NT2/D1 (cell line): ENCODE measurements around the gene SSMEM1.

Experiments
- DNase-seq: peaks from one replicate; pipeline ENCODE4 v3.0.0-alpha.2; 2011; ENCODE audit warnings: low read depth, low spot score
- H3K27me3 ChIP-seq: 2 replicates; pipeline ENCODE4 v1.6.0; 2011; ENCODE audit warnings: mild to moderate bottlenecking; ENCODE audit not compliant: insufficient read length, insufficient read depth
- H3K36me3 ChIP-seq: 2 replicates; pipeline ENCODE4 v1.6.1; 2011; ENCODE audit warnings: mild to moderate bottlenecking, low read length, mixed read lengths; ENCODE audit not compliant: insufficient read depth, insufficient read length
- H3K4me1 ChIP-seq: 2 replicates; pipeline ENCODE4 v1.5.1; 2011; ENCODE audit not compliant: insufficient read depth, insufficient read length
- H3K4me3 ChIP-seq: 2 replicates; pipeline ENCODE4 v1.5.1; 2011; ENCODE audit warnings: low read depth; ENCODE audit not compliant: insufficient read length
- H3K9ac ChIP-seq: 2 replicates; pipeline ENCODE4 v1.6.0; 2011; ENCODE audit warnings: low read depth; ENCODE audit not compliant: insufficient read length
- H3K9me3 ChIP-seq: 2 replicates; pipeline ENCODE4 v1.5.1; 2011; ENCODE audit warnings: mild to moderate bottlenecking, low read length; ENCODE audit not compliant: insufficient read depth
- SUZ12 ChIP-seq: IDR thresholded peaks from 2 replicates; pipeline ENCODE4 v1.6.1; 2011; ENCODE audit not compliant: insufficient read length, insufficient read depth; ENCODE audit errors: extremely low read depth
- YY1 ChIP-seq: IDR thresholded peaks from 2 replicates; pipeline ENCODE4 v1.6.1; 2011; ENCODE audit not compliant: insufficient read length, insufficient read depth
- ZNF274 ChIP-seq: IDR thresholded peaks from 2 replicates; pipeline ENCODE4 v1.6.1; 2011; ENCODE audit warnings: mild to moderate bottlenecking, low read depth, low read length

Gene SSMEM1, protein sequence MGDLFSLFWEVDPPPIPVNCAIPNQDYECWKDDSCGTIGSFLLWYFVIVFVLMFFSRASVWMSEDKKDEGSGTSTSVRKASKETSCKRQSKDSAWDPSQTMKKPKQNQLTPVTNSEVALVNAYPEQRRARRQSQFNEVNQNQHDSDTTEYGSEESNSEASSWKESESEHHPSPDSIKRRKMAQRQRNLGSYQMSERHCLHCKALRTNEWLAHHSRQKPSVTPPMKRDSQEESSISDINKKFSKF

DNA sequence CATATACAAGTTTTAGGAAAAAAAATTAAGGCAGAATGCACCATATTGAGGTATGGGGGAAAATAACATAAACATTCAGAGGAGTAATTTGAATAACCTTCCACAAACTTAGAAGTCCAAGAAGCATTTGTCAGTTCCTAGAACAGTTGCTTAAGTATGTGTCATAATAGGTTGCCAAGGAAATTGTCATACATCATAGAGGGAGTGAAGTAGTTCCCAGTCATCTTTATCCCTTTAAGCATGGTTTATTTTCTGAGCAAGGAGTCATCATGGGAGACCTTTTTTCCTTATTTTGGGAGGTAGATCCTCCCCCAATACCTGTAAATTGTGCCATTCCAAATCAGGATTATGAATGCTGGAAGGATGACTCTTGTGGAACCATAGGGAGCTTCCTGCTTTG, at the start of gene SSMEM1:
Gene SSMEM1 (plus strand): TSS at position 219 of the 400 bp plus-strand sequence. CDS start 51 bp downstream, at position 270.
- Histone ChIP-seq H3K4me3 (no peak within 1 kb of the TSS), H3K36me3 (peaks cover 14% of the 10 kb centered on the region), H3K9ac (no peak within 1 kb of the TSS), H3K9me3 (no peaks in the 10 kb centered on the region), H3K27me3 (no peaks in the 10 kb centered on the region), H3K4me1 (no peaks in the 10 kb centered on the region)
- DNase-seq = no peak
- TF ChIP-seq YY1 = no peak
- no peak for TF ChIP-seq SUZ12
- TF ChIP-seq ZNF274 = no peak

DNA sequence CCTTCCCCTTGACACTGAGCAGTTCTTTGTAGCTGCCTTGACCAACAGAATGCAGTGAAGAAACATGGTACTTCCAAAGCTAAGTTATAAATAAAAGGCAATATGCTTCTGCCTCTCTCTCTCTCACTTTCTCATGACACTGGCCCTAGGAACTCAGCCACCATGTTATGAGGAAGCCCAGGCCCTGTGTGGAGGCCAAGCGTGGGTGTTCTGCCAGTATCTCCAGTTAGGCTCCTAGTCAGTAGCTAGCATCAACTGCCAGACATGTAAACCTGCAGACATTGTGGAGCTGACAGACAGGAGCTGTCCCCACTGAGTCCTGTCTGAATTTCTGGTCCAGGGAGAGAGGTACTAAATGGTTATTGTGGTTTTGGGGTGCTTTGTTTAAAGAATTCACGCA, 47.6 kb upstream of the SSMEM1 start:
- Histone ChIP-seq H3K27me3 (no peaks in the 10 kb centered on the region), H3K4me3 (no peak overlapping the region), H3K9ac (no peak overlapping the region), H3K36me3 (peaks cover 41% of the 10 kb centered on the region), H3K9me3 (no peaks in the 10 kb centered on the region), H3K4me1 (no peaks in the 10 kb centered on the region)
- no peak for TF ChIP-seq SUZ12
- TF ChIP-seq YY1 = no peak
- no peak for TF ChIP-seq ZNF274
- no peak for DNase-seq

DNA sequence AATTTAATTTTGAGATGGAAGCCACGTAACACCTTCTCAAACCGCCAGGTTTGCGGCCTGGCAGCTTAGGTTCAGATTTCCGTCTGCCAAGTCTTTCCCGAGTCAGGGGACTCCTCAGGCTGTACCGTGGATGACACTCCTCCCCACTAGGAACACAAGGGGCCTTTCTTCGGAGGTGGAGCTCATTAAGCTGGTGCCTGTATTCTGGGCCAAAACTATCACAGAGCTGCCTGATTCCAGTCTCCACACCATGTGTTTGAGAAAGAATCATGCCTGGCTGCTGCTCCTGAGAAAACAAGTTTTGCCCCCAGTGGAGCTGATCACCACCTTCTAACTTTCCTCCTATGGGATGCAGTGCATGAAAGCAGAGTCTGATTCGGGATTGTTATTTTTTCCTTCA, 47.2 kb upstream of the SSMEM1 start:
- H3K27me3 ChIP-seq = no peaks in the 10 kb centered on the region
- H3K9me3 ChIP-seq = no peaks in the 10 kb centered on the region
- TF ChIP-seq SUZ12 (no peak), YY1 (no peak), ZNF274 (no peak)
- H3K4me3 ChIP-seq = no peak overlapping the region
- H3K36me3 ChIP-seq = peaks cover 45% of the 10 kb centered on the region
- DNase-seq = no peak
- no peaks in the 10 kb centered on the region for H3K4me1 ChIP-seq
- no peak overlapping the region for H3K9ac ChIP-seq

DNA sequence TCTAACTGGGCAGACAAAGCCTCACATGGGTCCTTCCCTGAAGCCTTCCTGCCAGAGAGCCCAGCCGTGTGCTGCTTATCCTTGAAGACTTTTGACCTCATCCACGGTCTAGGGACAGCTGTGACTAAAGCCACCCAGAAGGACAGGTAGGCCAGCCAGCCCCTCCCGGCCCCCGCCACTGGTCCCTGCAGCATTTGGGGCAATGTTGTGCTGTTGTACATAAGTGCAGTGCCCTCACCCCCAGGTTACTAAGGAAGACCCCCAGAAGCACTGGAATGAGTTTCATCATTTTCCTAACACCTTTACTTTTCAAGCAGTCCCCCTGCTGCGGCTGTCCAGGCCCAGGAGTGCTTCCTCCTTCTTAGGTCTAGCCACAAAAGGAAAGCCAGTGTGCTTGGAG, 45.5 kb upstream of the SSMEM1 start:
- H3K9me3 ChIP-seq = no peaks in the 10 kb centered on the region
- H3K4me1 ChIP-seq = no peaks in the 10 kb centered on the region
- DNase-seq = no peak
- H3K4me3 ChIP-seq = no peak overlapping the region
- H3K36me3 ChIP-seq = peaks cover 51% of the 10 kb centered on the region
- H3K9ac ChIP-seq = no peak overlapping the region
- TF ChIP-seq SUZ12 (no peak), YY1 (no peak), ZNF274 (no peak)
- H3K27me3 ChIP-seq = no peaks in the 10 kb centered on the region

DNA sequence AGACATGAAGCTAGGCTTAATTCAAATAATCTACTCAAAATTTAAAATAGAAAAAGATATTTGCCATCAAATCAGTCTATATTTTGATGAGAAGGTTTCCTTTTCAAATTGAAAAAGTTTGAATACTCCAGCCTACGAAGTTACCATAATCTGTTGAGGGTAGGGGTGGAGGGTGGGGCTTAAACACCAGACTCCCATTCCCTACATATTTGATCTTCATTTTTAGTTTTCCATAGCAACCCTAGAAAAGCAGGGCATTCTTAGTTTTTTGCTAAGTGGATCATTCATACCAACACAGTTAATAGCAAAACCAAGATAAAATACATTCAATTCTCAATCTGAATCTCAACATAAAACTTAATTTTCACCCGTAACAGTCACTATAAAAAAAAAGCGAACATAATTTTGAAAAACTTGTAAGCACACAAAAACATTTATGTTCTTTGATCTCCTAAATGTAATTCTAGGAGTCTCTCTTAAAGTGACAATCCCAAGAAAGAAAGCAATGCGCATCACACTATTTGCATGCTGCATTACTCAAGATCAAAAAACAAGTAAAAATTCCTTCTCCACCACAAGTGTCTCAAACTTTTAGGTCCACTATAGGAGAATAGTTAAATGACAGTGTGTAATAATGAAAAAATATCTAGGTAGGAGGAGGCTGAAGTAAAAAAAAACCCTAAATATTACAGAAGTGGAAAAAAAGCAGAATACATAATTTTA, 33.3 kb upstream of the SSMEM1 start:
- H3K9ac ChIP-seq = no peak overlapping the region
- H3K9me3 ChIP-seq = no peaks in the 10 kb centered on the region
- H3K27me3 ChIP-seq = no peaks in the 10 kb centered on the region
- DNase-seq = no peak
- H3K4me1 ChIP-seq = no peaks in the 10 kb centered on the region
- TF ChIP-seq SUZ12 (no peak), ZNF274 (no peak), YY1 (no peak)
- peaks cover 45% of the 10 kb centered on the region for H3K36me3 ChIP-seq
- H3K4me3 ChIP-seq = no peak overlapping the region

DNA sequence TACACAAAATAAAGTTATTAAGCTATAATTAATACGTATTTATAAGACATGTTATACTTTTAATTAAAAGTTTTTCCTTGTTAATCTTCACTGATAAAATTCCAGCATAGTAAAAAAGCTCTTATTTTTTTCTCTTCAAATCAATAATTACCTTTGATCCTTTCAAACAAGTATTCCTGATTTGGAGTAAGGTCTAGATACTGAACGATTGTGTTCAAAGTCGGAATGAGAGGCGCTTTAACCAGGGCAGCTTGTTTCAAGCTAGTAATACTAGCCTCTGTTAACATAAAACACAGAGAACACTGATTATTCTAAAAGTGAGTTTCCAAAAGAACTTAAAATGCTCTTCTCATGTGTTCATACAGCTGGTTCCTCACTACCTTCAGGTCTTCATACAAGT, 29.4 kb upstream of the SSMEM1 start:
- no peak overlapping the region for H3K4me3 ChIP-seq
- no peaks in the 10 kb centered on the region for H3K9me3 ChIP-seq
- H3K9ac ChIP-seq = no peak overlapping the region
- H3K27me3 ChIP-seq = no peaks in the 10 kb centered on the region
- peaks cover 61% of the 10 kb centered on the region for H3K36me3 ChIP-seq
- no peak for DNase-seq
- no peaks in the 10 kb centered on the region for H3K4me1 ChIP-seq
- no peak for TF ChIP-seq YY1
- no peak for TF ChIP-seq SUZ12
- TF ChIP-seq ZNF274 = no peak

DNA sequence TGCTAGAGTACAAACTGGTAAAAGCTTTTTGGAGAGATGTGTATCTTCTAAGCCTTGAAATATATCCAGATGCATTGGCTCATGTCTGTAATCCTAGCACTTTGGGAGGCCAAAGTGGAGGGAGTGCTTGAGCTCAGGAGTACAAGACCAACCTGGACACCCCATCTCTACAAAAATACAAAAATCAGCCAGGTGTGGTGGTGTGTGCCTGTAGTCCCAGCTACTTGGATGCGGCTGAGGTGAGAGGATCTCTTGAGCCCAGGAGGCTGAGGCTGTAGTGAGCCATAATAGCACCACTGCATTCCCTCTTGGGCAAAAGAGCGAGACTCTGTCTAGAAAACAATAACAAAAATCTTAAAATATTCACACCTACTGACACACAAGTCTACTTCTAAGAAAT, 28.0 kb upstream of the SSMEM1 start:
- Histone ChIP-seq H3K9ac (no peak overlapping the region), H3K9me3 (no peaks in the 10 kb centered on the region), H3K4me3 (no peak overlapping the region), H3K27me3 (no peaks in the 10 kb centered on the region), H3K4me1 (no peaks in the 10 kb centered on the region), H3K36me3 (peaks cover 61% of the 10 kb centered on the region)
- no peak for DNase-seq
- no peak for TF ChIP-seq YY1
- no peak for TF ChIP-seq ZNF274
- TF ChIP-seq SUZ12 = no peak
